Panc1 (cell line): ENCODE measurements around the gene RLBP1. TPM values are rescaled to one million over a fixed set of nuclear protein-coding genes. Genes with fewer than 3 reads are reported as not detected.
A peak's percentile ranks its signal among the peaks of the same experiment; 100 is the strongest.

Experiments used
- ATAC-seq: fragments of 200-7000 bp; cut with Tn5 transposase; 2 replicates; pipeline ENCODE4 v1.9.1; 2020; ENCODE audit warnings: mild to moderate bottlenecking, moderate library complexity
- BruUV-seq: library from RNA; stranded (reverse); fragments of 400-500 nt; replicated peaks from 2 replicates; lab custom pipeline; 2021; lab: Mats Ljungman, UMichigan
- CTCF ChIA-PET: fragments of 300-600 bp; sonication (Branson Sonifier 250); formaldehyde crosslinking; loops from one replicate; lab custom pipeline; 2022; ENCODE audit warnings: antibody characterized with exemption; lab: Charles Lee
- POLR2A ChIA-PET: fragments of 300-600 bp; sonication (Branson Sonifier 250); formaldehyde crosslinking; loops from one replicate; lab custom pipeline; 2022; ENCODE audit warnings: antibody characterized with exemption; lab: Charles Lee
- DNase-seq: peaks from one replicate; pipeline ENCODE4 v3.0.0-alpha.2; 2010; ENCODE audit warnings: low read depth, low spot score
- H3K27ac ChIP-seq: 2 replicates; pipeline ENCODE4 v1.5.1; 2011; ENCODE audit warnings: mild to moderate bottlenecking, low read length, inconsistent platforms
- H3K27me3 ChIP-seq: fragments of 200-500 bp; sonication (Bioruptor generic); 2 replicates; pipeline ENCODE4 v1.6.0; 2014; ENCODE audit warnings: low read length, inconsistent platforms; ENCODE audit not compliant: control insufficient read depth, insufficient read depth
- H3K36me3 ChIP-seq: fragments of 200-500 bp; sonication (Bioruptor generic); 2 replicates; pipeline ENCODE4 v1.5.1; 2014; ENCODE audit warnings: inconsistent platforms, mild to moderate bottlenecking, low read length, moderate library complexity; ENCODE audit not compliant: control insufficient read depth, insufficient read depth
- H3K4me1 ChIP-seq: 2 replicates; pipeline ENCODE4 v1.5.1; 2011; ENCODE audit warnings: inconsistent platforms, mild to moderate bottlenecking, low read length, moderate library complexity; ENCODE audit not compliant: control insufficient read depth, insufficient read depth
- H3K4me3 ChIP-seq, 2 experiments: 2 replicates each; pipeline ENCODE4 v1.5.1; 2011 to 2012; ENCODE audit warnings: low read depth in 2 of 2, low read length in 2 of 2, mild to moderate bottlenecking in 2 of 2, inconsistent platforms in 1 of 2, moderate library complexity in 1 of 2
- H3K9me3 ChIP-seq: fragments of 200-500 bp; sonication (Bioruptor generic); 2 replicates; pipeline ENCODE4 v1.5.1; 2014; ENCODE audit warnings: low read depth, mild to moderate bottlenecking, inconsistent platforms, low read length, moderate library complexity; ENCODE audit not compliant: control insufficient read depth, insufficient read depth
- CTCF ChIP-seq: fragments of 450-650 bp; IDR thresholded peaks from 2 replicates; pipeline ENCODE4 v1.5.1; 2017; ENCODE audit warnings: mild to moderate bottlenecking
- POLR2AphosphoS5 ChIP-seq: IDR thresholded peaks from 2 replicates; pipeline ENCODE4 v1.6.1; 2012; ENCODE audit warnings: mild to moderate bottlenecking, low read depth, low read length, moderate library complexity
- REST ChIP-seq, 2 experiments: IDR thresholded peaks; 2 replicates each; pipeline ENCODE4 v1.6.1; 2011 to 2012; ENCODE audit warnings: low read depth in 2 of 2, control low read depth in 1 of 2, low read length in 1 of 2, mild to moderate bottlenecking in 1 of 2, moderate library complexity in 1 of 2; ENCODE audit not compliant: insufficient read depth in 1 of 2
- SIN3A ChIP-seq: IDR thresholded peaks from 2 replicates; pipeline ENCODE4 v1.6.1; 2012; ENCODE audit warnings: low read depth, mild to moderate bottlenecking, low read length, moderate library complexity, borderline replicate concordance; ENCODE audit not compliant: insufficient read depth
- TCF7L2 ChIP-seq: IDR thresholded peaks from 2 replicates; pipeline ENCODE4 v1.6.1; 2011; ENCODE audit warnings: mild to moderate bottlenecking, low read depth, low read length, inconsistent platforms
- in situ Hi-C: cut with HindIII; loops from 2 replicates; pipeline ENCODE4 v1.10.0; 2016; ENCODE audit warnings: low sequenced_read_pairs, low pct_unique_long_range_greater_than_20kb
- intact Hi-C: fragments of 100-400 bp; cut with micrococcal nuclease; formaldehyde crosslinking; loops from one replicate; pipeline ENCODE4 v1.10.0; 2022; ENCODE audit not compliant: unreplicated experiment
- total RNA-seq: library from RNA; stranded (reverse); gene quantifications from one replicate; pipeline ENCODE4 v1.2.1, GENCODE V29; 2021; ENCODE audit not compliant: unreplicated experiment

Gene RLBP1
- total RNA-seq, 1 experiment from 2014 or later = not detected

- Histone ChIP-seq H3K27ac (no peak overlapping the region; the same call in none of the 2 replicates), H3K4me1 (no peaks in the 10 kb centered on the region), H3K9me3 (no peaks in the 10 kb centered on the region), H3K27me3 (no peaks in the 10 kb centered on the region), H3K36me3 (peaks cover 6% of the 10 kb centered on the region; the same call in 1 of the 2 replicates), H3K4me3 (no peak overlapping the region)
- peak; percentile 80 for ATAC-seq
- CTCF ChIA-PET = interaction anchor here (0.5 to 2.4 kb wide), 14 partner anchors 11 to 1083 kb away, joined by 3 to 16 read pairs (median 4); no protein-coding TSS in a partner anchor
- no peak for TF ChIP-seq REST (IDR thresholded peaks at IDR 0.05; ENCODE audit: insufficient read depth in 1 of 2, low read depth in 2 of 2, low read length in 1 of 2)
- TF ChIP-seq CTCF = peak; percentile 91
- TF ChIP-seq POLR2AphosphoS5 = no peak
- no peak for TF ChIP-seq SIN3A
- TF ChIP-seq TCF7L2 = no peak
- peak; percentile 36 for DNase-seq
- in situ Hi-C loops (no loop called here), intact Hi-C loops (loop anchor here (2.0 to 5.0 kb wide), 3 partner anchors 121 to 300 kb away; no protein-coding TSS in a partner anchor)
- POLR2A ChIA-PET = interaction anchor here (0.6 to 1.6 kb wide), 3 partner anchors 88 to 283 kb away, joined by 3 to 4 read pairs (median 3); no protein-coding TSS in a partner anchor
- no TSS peak for BruUV-seq
Observed at GRCh38 chr15:89177633-89178306, 43.6 kb downstream of the RLBP1 start.

- no peak for ATAC-seq
- POLR2A ChIA-PET = interaction anchor here (0.6 to 1.6 kb wide), 2 partner anchors 87 to 97 kb away, joined by 3 to 4 read pairs; no protein-coding TSS in a partner anchor
- DNase-seq = no peak
- Histone ChIP-seq H3K27ac (no peak overlapping the region), H3K27me3 (no peaks in the 10 kb centered on the region), H3K9me3 (no peaks in the 10 kb centered on the region), H3K36me3 (peaks cover 6% of the 10 kb centered on the region; the same call in 1 of the 2 replicates), H3K4me1 (no peaks in the 10 kb centered on the region), H3K4me3 (no peak overlapping the region)
- BruUV-seq = no TSS peak
- in situ Hi-C loops (no loop called here), intact Hi-C loops (loop anchor here (2.0 to 5.0 kb wide), 3 partner anchors 120 to 300 kb away; no protein-coding TSS in a partner anchor)
- no peak for TF ChIP-seq CTCF
- no peak for TF ChIP-seq REST (IDR thresholded peaks at IDR 0.05; ENCODE audit: insufficient read depth in 1 of 2, low read depth in 2 of 2, low read length in 1 of 2)
- no peak for TF ChIP-seq POLR2AphosphoS5
- no peak for TF ChIP-seq SIN3A
- TF ChIP-seq TCF7L2 = no peak
- CTCF ChIA-PET = interaction anchor here (0.5 to 2.4 kb wide), 7 partner anchors 12 to 1084 kb away, joined by 3 to 16 read pairs (median 5); no protein-coding TSS in a partner anchor
Observed at GRCh38 chr15:89177116-89177515, 44.3 kb downstream of the RLBP1 start.
